Stimulated activated CD8-positive, alpha-beta memory T cell treated with anti-CD3 and anti-CD28 coated beads, Interleukin-15, amount 100 ng/mL, for 24 hours (primary cell): Measurements from ENCODE around the gene CASP8.
"Not testable (repeated sequence)": the region's sequence is repeated elsewhere in the genome, so short reads cannot be mapped to it uniquely, and the experiment has no call there.

Experiments used
- DNase-seq: peaks from one replicate; pipeline ENCODE4 v3.0.0-alpha.2; 2020; ENCODE audit warnings: low read depth

The CASP8 gene

GRCh38 chr2:201270293-201271001 is 10.1 kb downstream of the CASP8 start:
- DNase-seq = no peak

- DNase-seq = no peak
Observed at GRCh38 chr2:201271917-201272316, 11.6 kb downstream of the CASP8 start.

GRCh38 chr2:201273330-201273983 is 13.1 kb downstream of the CASP8 start:
- DNase-seq = no peak

GRCh38 chr2:201275069-201275468 is 14.7 kb downstream of the CASP8 start:
- DNase-seq = no peak

- no peak for DNase-seq
Observed at GRCh38 chr2:201275990-201276389, 15.7 kb downstream of the CASP8 start.

- no peak for DNase-seq
Observed at GRCh38 chr2:201276511-201276910, 16.2 kb downstream of the CASP8 start.

GRCh38 chr2:201279079-201279478 is 18.7 kb downstream of the CASP8 start:
- DNase-seq = no peak

GRCh38 chr2:201280191-201281040 is 20.1 kb downstream of the CASP8 start:
- DNase-seq = no peak

GRCh38 chr2:201285499-201285898 is 25.2 kb downstream of the CASP8 start:
- DNase-seq = no peak

- DNase-seq = not testable (repeated sequence)
Observed at GRCh38 chr2:201290457-201291148, 30.3 kb downstream of the CASP8 start.

GRCh38 chr2:201298462-201299052 is 38.2 kb downstream of the CASP8 start:
- DNase-seq = no peak

- DNase-seq = not testable (repeated sequence)
Observed at GRCh38 chr2:201299929-201300328, 39.6 kb downstream of the CASP8 start.

- no peak for DNase-seq
Observed at GRCh38 chr2:201307876-201308275, 47.5 kb downstream of the CASP8 start.

- DNase-seq = no peak
Observed at GRCh38 chr2:201308914-201309313, 48.6 kb downstream of the CASP8 start.

- DNase-seq = no peak
Observed at GRCh38 chr2:201313362-201313761, 53.0 kb downstream of the CASP8 start.

GRCh38 chr2:201319511-201319910 is 59.2 kb downstream of the CASP8 start:
- no peak for DNase-seq

GRCh38 chr2:201320257-201320656 is 59.9 kb downstream of the CASP8 start:
- DNase-seq = no peak

GRCh38 chr2:201320701-201321100 is 60.4 kb downstream of the CASP8 start:
- no peak for DNase-seq

- DNase-seq = no peak
Observed at GRCh38 chr2:201322772-201323171, 62.4 kb downstream of the CASP8 start.

GRCh38 chr2:201327678-201328077 is 67.3 kb downstream of the CASP8 start:
- DNase-seq = no peak

- no peak for DNase-seq
Observed at GRCh38 chr2:201329409-201329808, 69.1 kb downstream of the CASP8 start.
